GM18502 (cell line): ENCODE measurements around the gene PARD6B.
"Not testable (repeated sequence)": the region's sequence is repeated elsewhere in the genome, so short reads cannot be mapped to it uniquely, and the experiment has no call there.

Experiments used
- ATAC-seq: cut with Tn5 transposase; IDR thresholded peaks from one replicate; pipeline ENCODE4 v1.9.1; 2021; ENCODE audit warnings: mild to moderate bottlenecking; ENCODE audit not compliant: unreplicated experiment, poor library complexity

The PARD6B gene

GRCh38 chr20:50701041-50701963 lies 30.1 kb upstream of the PARD6B start:
- no peak for ATAC-seq

GRCh38 chr20:50703651-50704438 lies 27.5 kb upstream of the PARD6B start:
- ATAC-seq = not testable (repeated sequence)

DNA sequence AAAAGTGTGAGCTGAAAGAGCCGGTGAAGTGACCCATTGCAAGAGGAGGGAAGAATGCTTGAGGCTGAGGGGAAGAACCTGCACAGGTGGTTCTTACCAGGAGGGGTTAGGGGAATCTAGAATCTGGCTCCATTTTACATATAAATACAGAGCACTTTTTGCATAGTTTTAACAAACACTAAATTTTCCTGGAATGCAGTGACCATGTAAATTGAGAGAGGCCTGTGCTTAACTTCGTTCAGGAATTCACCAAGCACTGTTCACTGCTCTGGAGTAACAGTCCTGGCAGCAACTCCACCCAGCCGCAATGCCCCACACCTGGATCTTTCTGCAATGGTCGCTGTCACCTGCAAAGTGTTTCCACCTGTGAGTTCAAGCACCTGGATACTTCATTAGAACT lies 26.9 kb upstream of the PARD6B start:
- ATAC-seq = no peak

- ATAC-seq = no peak
Measured at GRCh38 chr20:50704971-50705370, 26.4 kb upstream of the PARD6B start.

DNA sequence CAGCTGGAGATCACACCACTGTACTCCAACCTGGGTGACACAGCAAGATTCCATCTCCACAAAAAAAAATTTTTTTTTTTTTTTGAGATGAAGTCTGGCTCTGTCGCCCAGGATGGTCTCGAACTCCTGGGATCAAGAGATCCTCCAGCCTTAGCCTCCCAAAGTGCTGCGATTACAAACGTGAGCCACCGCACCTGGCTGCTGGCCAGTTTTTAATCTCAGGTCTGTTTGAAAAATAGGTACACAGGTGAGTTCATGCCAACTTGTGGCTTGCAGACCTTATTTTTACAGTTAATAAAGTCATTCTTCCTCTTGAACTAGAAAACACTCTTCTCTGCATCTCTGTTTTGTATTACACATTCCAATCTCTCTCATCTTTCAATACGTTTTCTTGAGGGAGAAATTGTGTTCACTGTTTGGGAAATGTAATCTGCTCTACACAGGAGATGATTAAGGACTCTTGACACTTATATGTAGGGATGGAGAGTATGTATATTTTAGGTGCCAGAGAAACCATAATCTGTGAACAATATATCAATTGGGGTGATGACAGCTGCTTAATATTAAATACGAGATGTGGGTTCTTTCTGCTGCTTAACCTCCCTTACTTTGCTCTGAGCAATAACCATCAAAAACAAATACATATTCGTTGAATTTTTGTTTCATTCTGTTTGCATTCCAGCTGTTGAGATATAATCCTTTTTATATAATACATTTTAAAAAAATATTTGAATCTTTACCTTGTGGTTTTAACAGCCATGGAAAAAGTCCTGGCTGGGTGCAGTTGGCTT lies 22.3 kb upstream of the PARD6B start:
- ATAC-seq = no peak

DNA sequence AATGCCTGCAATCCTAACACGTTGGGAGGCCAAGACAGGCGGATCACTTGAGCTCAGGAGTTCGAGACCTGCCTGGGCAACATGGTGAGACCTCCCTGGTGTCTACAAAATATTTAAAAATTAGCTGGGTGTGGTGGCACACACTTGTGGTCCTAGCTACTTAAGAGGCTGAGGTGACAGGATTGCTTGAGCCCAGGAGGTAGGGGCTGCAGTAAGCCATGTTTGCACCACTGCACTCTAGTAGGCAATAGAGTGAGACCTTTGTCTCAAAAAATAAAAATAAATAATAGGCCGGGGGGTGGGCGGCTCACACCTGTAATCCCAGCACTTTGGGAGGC lies 21.8 kb upstream of the PARD6B start:
- no peak for ATAC-seq

DNA sequence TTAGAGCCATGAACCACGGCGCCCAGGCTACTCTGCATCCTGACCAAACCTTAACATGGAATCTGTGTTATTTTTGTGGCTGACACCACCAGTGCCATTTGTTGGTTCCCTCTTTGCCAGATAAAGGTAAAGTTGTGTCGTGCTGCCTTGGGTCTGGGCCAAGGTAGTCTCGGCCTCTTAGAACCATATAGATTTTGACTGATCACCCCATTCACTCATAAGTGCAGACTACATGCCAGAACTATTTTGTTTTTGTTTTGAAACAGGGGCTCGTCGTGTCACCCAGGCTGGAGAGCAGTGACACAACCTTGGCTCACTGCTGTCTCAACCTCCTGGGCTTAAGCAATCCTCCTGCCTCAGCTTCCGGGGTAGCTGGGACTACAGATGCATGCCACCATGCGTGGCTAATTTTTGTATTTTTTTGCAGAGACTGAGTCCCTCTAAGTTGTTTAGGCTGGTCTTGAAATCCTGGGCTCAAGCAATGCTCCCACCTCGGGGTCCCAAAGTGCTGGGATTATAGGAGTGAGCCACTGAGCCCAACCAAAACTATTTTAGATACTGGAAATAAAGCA lies 20.8 kb upstream of the PARD6B start:
- no peak for ATAC-seq

- no peak for ATAC-seq
Measured at GRCh38 chr20:50711113-50711825, 20.1 kb upstream of the PARD6B start.

DNA sequence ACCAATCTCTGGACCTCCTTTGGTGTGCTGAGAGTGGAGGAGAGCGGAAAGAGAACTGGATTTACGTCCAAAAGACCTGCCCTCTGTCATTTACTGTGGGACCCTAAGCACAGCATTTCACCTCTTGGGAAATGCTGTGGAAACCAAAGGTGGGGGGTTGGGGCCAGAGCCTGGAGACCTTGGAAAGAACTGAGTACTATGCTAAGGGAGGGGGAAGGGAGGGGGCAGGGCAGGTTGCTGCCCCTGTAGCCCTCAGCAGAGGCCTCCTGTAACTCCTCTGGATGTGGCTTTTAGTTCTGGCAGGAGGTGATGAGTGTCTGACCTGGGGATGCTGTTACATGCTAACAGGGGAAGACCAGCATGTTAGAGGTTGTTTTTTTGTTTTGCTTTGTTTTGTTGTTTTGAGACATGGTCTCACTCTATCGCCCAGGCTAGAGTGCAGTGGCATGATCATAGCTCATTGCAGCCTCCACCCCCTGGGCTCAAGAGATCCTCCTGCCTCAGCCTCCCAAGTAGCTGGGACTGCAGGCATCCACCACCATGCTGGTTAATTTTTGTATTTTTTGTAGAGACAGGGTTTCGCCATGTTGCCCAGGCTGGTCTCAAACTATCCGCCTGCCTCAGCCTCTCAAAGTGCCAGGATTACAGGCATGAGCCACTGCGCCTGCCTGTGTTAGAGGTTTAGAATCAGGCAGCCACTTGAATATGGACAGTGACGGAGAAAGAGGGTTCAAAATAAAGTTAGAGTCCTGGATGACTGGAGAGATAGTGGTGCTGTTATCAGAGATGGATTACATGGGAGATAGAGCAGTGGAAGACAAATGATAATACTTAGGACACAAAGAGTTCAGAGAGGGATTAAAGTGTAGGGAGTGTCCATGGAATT lies 18.4 kb upstream of the PARD6B start:
- ATAC-seq = no peak

DNA sequence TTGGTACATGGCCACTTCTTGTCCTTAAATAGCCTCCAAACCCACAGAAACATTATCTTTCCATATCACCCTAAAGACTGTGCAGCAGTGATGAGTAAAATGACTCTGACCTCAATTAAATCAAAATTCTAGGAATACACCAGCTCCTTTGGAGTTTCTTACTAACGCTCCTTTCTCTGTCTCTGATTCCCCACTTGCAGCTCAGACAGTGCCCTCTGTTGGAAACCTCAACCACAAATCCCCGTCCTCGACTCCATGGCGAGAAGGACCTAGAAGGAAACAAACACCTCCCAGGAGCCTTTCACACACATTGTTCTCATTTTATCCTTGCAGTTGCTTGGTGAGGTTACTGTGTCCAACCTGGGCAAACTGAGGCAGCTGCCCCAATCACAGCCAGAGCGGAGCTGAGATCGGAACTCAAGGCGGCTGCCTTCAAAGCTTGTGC lies 17.7 kb upstream of the PARD6B start:
- no peak for ATAC-seq

GRCh38 chr20:50714426-50714825 lies 17.0 kb upstream of the PARD6B start:
- not testable (repeated sequence) for ATAC-seq

- no peak for ATAC-seq
Measured at GRCh38 chr20:50715694-50716093, 15.7 kb upstream of the PARD6B start.

DNA sequence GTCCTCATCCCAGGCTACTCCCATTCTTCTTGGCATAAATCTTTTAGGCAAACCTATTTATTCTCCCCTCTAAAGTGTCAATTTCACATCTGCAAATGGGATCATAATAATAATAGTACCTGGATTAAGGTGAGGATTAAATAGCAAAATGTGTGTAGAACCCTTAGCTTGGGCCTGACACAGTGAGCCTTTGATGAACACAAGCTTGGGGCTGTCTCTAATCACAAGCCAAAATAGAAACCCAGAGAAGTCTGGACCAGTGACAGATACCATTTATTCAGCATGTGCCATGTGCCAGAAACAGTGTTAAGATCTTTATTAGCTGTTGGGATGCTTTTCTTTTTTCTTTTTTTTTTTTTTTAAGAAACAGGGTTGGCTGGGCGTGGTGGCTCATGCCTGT lies 14.9 kb upstream of the PARD6B start:
- ATAC-seq = no peak

DNA sequence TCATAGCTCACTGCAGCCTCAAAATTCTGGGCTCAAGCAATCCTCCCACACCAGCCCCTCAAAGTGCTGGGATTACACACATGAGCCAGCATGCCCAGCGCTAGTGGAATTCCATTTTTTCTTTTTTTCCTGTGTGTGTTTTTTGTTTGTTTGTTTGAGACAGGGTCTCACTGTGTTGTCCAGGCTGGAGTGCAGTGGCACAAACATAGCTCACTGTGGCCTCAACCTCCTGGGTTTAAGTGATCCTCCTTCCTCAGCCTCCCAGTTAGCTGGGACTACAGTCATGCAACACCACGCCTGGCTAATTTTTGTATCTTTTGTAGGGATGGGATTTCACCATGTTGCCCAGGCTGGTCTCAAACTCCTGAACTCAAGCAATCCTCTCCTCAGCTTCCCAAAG lies 14.1 kb upstream of the PARD6B start:
- no peak for ATAC-seq

DNA sequence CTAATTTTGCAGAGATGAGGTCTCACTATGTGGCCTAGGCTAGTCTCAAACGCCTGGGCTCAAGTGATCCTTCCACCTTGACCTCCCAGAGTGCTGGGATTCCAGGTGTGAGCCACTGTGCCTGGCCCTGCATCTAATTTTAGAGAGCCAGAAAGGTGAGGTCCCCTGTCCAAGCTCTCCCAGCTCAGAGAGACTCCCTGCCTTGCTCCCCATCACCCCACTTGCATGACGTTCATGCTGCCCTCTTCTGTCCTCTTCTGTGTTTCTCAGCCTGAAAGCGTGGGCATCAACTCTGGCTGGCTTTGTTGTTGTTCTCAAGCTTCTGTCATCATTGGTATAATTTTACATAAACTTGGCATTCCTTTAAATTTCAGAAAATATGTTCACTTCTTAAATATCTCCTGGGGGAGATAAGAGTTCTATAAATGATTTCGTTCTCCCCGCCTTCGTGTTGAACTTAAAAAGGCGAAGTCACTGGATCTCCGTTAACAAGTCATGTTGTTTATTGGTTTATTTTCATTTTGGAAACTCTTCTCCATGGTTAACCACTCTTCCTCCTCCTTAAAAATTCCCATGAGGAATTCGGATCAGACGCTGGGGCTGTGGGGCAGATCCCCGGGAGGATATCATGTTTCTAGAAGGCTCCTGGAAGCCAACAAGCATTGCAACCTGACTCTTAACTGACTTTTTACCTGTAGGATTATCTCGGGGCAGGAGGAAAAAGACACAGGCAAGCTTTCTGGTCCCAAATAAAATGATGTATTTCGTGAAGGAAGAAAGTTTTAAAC lies 13.2 kb upstream of the PARD6B start:
- ATAC-seq = no peak

DNA sequence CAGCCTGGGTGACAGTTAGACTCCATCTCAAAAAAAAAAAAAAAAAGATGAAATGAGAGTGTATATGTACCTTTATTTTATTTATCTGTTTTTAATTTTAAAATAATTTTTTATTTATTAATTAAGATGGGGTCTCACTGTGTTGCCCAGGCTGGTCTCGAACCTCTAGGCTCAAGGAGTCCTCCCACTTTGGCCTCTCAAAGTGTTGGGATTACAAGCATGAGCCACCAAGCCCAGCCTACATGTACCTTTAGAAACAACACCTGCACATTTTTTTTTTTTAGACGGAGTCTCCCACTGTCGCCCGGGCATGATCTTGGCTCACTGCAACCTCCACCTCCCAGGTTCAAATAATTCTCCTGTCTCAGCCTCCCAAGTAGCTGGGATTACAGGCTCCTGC lies 12.1 kb upstream of the PARD6B start:
- no peak for ATAC-seq

GRCh38 chr20:50720026-50720425 lies 11.4 kb upstream of the PARD6B start:
- ATAC-seq = no peak

- ATAC-seq = no peak
Measured at GRCh38 chr20:50720582-50720981, 10.8 kb upstream of the PARD6B start.
